Right lobe of liver (tissue), 6 donors: ENCODE measurements around the gene AGTRAP. TPM values are rescaled to one million over a fixed set of nuclear protein-coding genes. Genes with fewer than 3 reads are reported as not detected.

Experiments
- ATAC-seq, 4 donors: fragments of 200-7000 bp; cut with Tn5 transposase; one replicate each; pipeline ENCODE4 v1.9.1; 2020; ENCODE audit warnings: mild to moderate bottlenecking in 4 of 4, moderate library complexity in 4 of 4
- DNase-seq, 3 donors: peaks; one replicate each; pipeline ENCODE4 v3.0.0-alpha.2; 2020
- H3K27ac ChIP-seq, 3 donors: fragments of 200-600 bp; one replicate each; pipeline ENCODE4 v1.8.0; 2022
- H3K27me3 ChIP-seq, 2 donors: fragments of 200-600 bp; one replicate each; pipeline ENCODE4 v1.8.0; 2022
- H3K36me3 ChIP-seq, 4 donors: fragments of 200-600 bp; sonication (generic) in 1 of 4; one replicate each; pipeline versions ENCODE4 v1.5.1 to v1.8.0; 2017 to 2022; ENCODE audit warnings: control low read depth in 1 of 4
- H3K4me1 ChIP-seq, 4 donors: fragments of 200-600 bp; sonication (generic) in 1 of 4; one replicate each; pipeline versions ENCODE4 v1.5.1 to v1.8.0; 2017 to 2022; ENCODE audit warnings: control low read depth in 1 of 4
- H3K4me3 ChIP-seq, 3 donors: fragments of 200-600 bp; one replicate each; pipeline ENCODE4 v1.8.0; 2022
- H3K9me3 ChIP-seq, 4 donors: fragments of 200-600 bp; sonication (generic) in 1 of 4; one replicate each; pipeline versions ENCODE4 v1.5.1 to v1.8.0; 2017 to 2022; ENCODE audit warnings: control low read depth in 1 of 4
- CTCF ChIP-seq, 4 donors: fragments of 200-600 bp in 3 of 4; fragments of 450-650 bp in 1 of 4; IDR thresholded peaks; one replicate each; pipeline versions ENCODE4 v1.5.1 to v1.8.0; 2016 to 2022; ENCODE audit warnings: antibody characterized with exemption in 4 of 4, mild to moderate bottlenecking in 2 of 4
- POLR2A ChIP-seq: fragments of 450-650 bp; IDR thresholded peaks from one replicate; pipeline ENCODE4 v1.6.1; 2017; ENCODE audit warnings: antibody characterized with exemption, mild to moderate bottlenecking
- WGBS: methylation state at CpG from one replicate; pipeline ENCODE4 v1.1.6; 2018; ENCODE audit warnings: low coverage, low lambda C conversion rate; ENCODE audit not compliant: insufficient coverage; ENCODE audit errors: missing lambda C conversion rate; 5-methylcytosine and 5-hydroxymethylcytosine counted together
- intact Hi-C, 2 donors: fragments of 100-400 bp; cut with DNase I; formaldehyde crosslinking; loops; one replicate each; pipeline versions ENCODE4 v1.11.2 to v1.14.1; 2022
- total RNA-seq, 6 experiments: library from RNA; depleted of rRNA in 2 of 6; stranded (reverse); fragments of >200 nt in 2 of 6; fragmentation: NEBNext Ultra II Directional in 3 of 6; extraction: Animal tissue kit (Norgen Biotek cat#: 25700) in 3 of 6; gene quantifications; one replicate each; pipeline versions ENCODE4 v1.1.0 to v1.2.4, GENCODE V29; 2016 to 2023
- donor health status: DM: no; HTN: yes; CAD: no.
- donor health status: DM: no; HTN: no; CAD: no.
- donor health status: DM: no; HTN: no; CAD: no.
- donor health status: DM: no; HTN: yes; CAD: no.
- donor health status: DM: no; HTN: yes; CAD: no.

Gene AGTRAP
- total RNA-seq, 6 experiments from 2014 or later: 6.4 to 20.5 (median 11.4) TPM

- no peaks in the 10 kb centered on the region for H3K9me3 ChIP-seq
- H3K27me3 ChIP-seq: no peaks in the 10 kb centered on the region
- DNase-seq (no peak), ATAC-seq (no peak)
- H3K4me3 ChIP-seq: peak overlapping the region; percentile 71 to 94 (median 82)
- WGBS: 35% methylated on average over 4 of the region's 4 CpGs
- intact Hi-C loops: no loop called here
- H3K36me3 ChIP-seq: no peaks in the 10 kb centered on the region
- H3K27ac ChIP-seq: no peak overlapping the region
- peaks cover 0 to 4% (median 0%) of the 10 kb centered on the region in 4 donors for H3K4me1 ChIP-seq
- TF ChIP-seq CTCF (IDR thresholded peaks at IDR 0.05): no peak
- no peak for TF ChIP-seq POLR2A
Observed at GRCh38 chr1:11735531-11735853, 444 bp upstream of the AGTRAP start.

GRCh38 chr1:11736746-11737639 lies 1.1 kb downstream of the AGTRAP start:
- Histone ChIP-seq H3K27me3 (no peaks in the 10 kb centered on the region), H3K4me3 (peak overlapping the region; percentile 71 to 94 (median 82)), H3K4me1 (peaks cover 0 to 4% (median 0%) of the 10 kb centered on the region in 4 donors), H3K36me3 (no peaks in the 10 kb centered on the region), H3K27ac (peak overlapping the region; percentile 56 to 91 (median 69)), H3K9me3 (no peaks in the 10 kb centered on the region)
- no peak for TF ChIP-seq POLR2A
- no peak for TF ChIP-seq CTCF (IDR thresholded peaks at IDR 0.05)
- intact Hi-C loops: no loop called here
- 14% methylated on average over 12 of the region's 15 CpGs for WGBS
- peak in 1 of 3 donors; percentile 51 for DNase-seq
- peak; percentile 53 to 65 (median 58) for ATAC-seq

GRCh38 chr1:11738096-11738495 lies 2.2 kb downstream of the AGTRAP start:
- TF ChIP-seq POLR2A (no peak), CTCF (IDR thresholded peaks at IDR 0.05) (no peak)
- WGBS: no CpG with 5 or more reads among the region's 2 CpGs
- no peaks in the 10 kb centered on the region for H3K9me3 ChIP-seq
- H3K27ac ChIP-seq: no peak overlapping the region
- no peak for DNase-seq
- intact Hi-C loops: no loop called here
- no peak overlapping the region for H3K4me3 ChIP-seq
- H3K27me3 ChIP-seq: no peaks in the 10 kb centered on the region
- ATAC-seq: no peak
- H3K4me1 ChIP-seq: peaks cover 0 to 4% (median 0%) of the 10 kb centered on the region in 4 donors
- no peaks in the 10 kb centered on the region for H3K36me3 ChIP-seq

- DNase-seq: no peak
- Histone ChIP-seq H3K4me3 (no peak overlapping the region), H3K36me3 (no peaks in the 10 kb centered on the region), H3K4me1 (peaks cover 0 to 4% (median 0%) of the 10 kb centered on the region in 4 donors), H3K27me3 (no peaks in the 10 kb centered on the region), H3K9me3 (no peaks in the 10 kb centered on the region), H3K27ac (no peak overlapping the region)
- ATAC-seq: no peak
- intact Hi-C loops: no loop called here
- no peak for TF ChIP-seq POLR2A
- no peak for TF ChIP-seq CTCF (IDR thresholded peaks at IDR 0.05)
- WGBS: 62% methylated on average over 5 of the region's 6 CpGs
Observed at GRCh38 chr1:11738783-11739182, 2.8 kb downstream of the AGTRAP start.
